Measurements from ENCODE around the gene ABRAXAS1. TPM values are rescaled to one million over a fixed set of nuclear protein-coding genes. Genes with fewer than 3 reads are reported as not detected.

Gene ABRAXAS1
- total RNA-seq, 4 donors from 2014 or later, result 4.8 to 12.4 (median 7.0) TPM

- intact Hi-C loops (cut with DNase I; ENCODE audit: low total_unique reads) (no loop called here), in situ Hi-C loops (cut with MboI; ENCODE audit: low sequenced_read_pairs in 4 of 4) (loop anchor here in 1 of 4 donors (25.0 kb wide), 1 partner anchor 569 kb away; no protein-coding TSS in a partner anchor)
- Histone ChIP-seq H3K4me3 (no peak overlapping the region), H3K36me3 (peaks cover 0 to 39% of the 10 kb centered on the region in 2 donors), H3K4me1 (no peaks in the 10 kb centered on the region), H3K27me3 (no peaks in the 10 kb centered on the region), H3K27ac (no peak overlapping the region), H3K9me3 (no peaks in the 10 kb centered on the region)
- no peak for DNase-seq
- TF ChIP-seq POLR2A (IDR thresholded peaks at IDR 0.05) (no peak), CTCF (IDR thresholded peaks at IDR 0.05 in 4 of 5, conservative IDR thresholded peaks at IDR 0.05 in 1 of 5) (no peak)
- ATAC-seq, result no peak
These were observed 53.7 kb downstream of the ABRAXAS1 start for GRCh38 chr4:83431200-83431599.

- in situ Hi-C loops (cut with MboI; ENCODE audit: low sequenced_read_pairs in 4 of 4) (no loop called here), intact Hi-C loops (cut with DNase I; ENCODE audit: low total_unique reads) (no loop called here)
- H3K27me3 ChIP-seq, result no peaks in the 10 kb centered on the region
- ATAC-seq (no peak), DNase-seq (no peak)
- no peak overlapping the region for H3K27ac ChIP-seq
- H3K4me1 ChIP-seq, result no peaks in the 10 kb centered on the region
- peaks cover 2 to 70% of the 10 kb centered on the region in 2 donors for H3K36me3 ChIP-seq
- no peaks in the 10 kb centered on the region for H3K9me3 ChIP-seq
- TF ChIP-seq CTCF (IDR thresholded peaks at IDR 0.05 in 4 of 5, conservative IDR thresholded peaks at IDR 0.05 in 1 of 5) (no peak), POLR2A (IDR thresholded peaks at IDR 0.05) (no peak)
- no peak overlapping the region for H3K4me3 ChIP-seq
These were observed 66.7 kb downstream of the ABRAXAS1 start for GRCh38 chr4:83418211-83418610.

GRCh38 chr4:83417566-83417965, 67.3 kb downstream of the ABRAXAS1 start:
- no peaks in the 10 kb centered on the region for H3K4me1 ChIP-seq
- TF ChIP-seq CTCF (IDR thresholded peaks at IDR 0.05 in 4 of 5, conservative IDR thresholded peaks at IDR 0.05 in 1 of 5) (no peak), POLR2A (IDR thresholded peaks at IDR 0.05) (no peak)
- no peak for ATAC-seq
- H3K4me3 ChIP-seq, result no peak overlapping the region
- DNase-seq, result no peak
- intact Hi-C loops (cut with DNase I; ENCODE audit: low total_unique reads), result no loop called here
- no peak overlapping the region for H3K27ac ChIP-seq
- no peaks in the 10 kb centered on the region for H3K27me3 ChIP-seq
- peaks cover 2 to 66% of the 10 kb centered on the region in 2 donors for H3K36me3 ChIP-seq
- no peaks in the 10 kb centered on the region for H3K9me3 ChIP-seq
- in situ Hi-C loops (cut with MboI; ENCODE audit: low sequenced_read_pairs in 4 of 4), result no loop called here

GRCh38 chr4:83413676-83414075, 71.2 kb downstream of the ABRAXAS1 start:
- in situ Hi-C loops (cut with MboI; ENCODE audit: low sequenced_read_pairs in 4 of 4), result no loop called here
- peaks cover under 1 to 60% of the 10 kb centered on the region in 2 donors for H3K36me3 ChIP-seq
- ATAC-seq, result no peak

More at GRCh38 chr4:83413676-83414075, 71.2 kb downstream of the ABRAXAS1 start:
- no peak overlapping the region for H3K4me3 ChIP-seq
- no peaks in the 10 kb centered on the region for H3K4me1 ChIP-seq
- no peak for DNase-seq
- no peaks in the 10 kb centered on the region for H3K27me3 ChIP-seq
- H3K27ac ChIP-seq, result no peak overlapping the region
- intact Hi-C loops (cut with DNase I; ENCODE audit: low total_unique reads), result no loop called here
- TF ChIP-seq CTCF (IDR thresholded peaks at IDR 0.05 in 4 of 5, conservative IDR thresholded peaks at IDR 0.05 in 1 of 5) (no peak), POLR2A (IDR thresholded peaks at IDR 0.05) (no peak)
- no peaks in the 10 kb centered on the region for H3K9me3 ChIP-seq

Other genes with a start within 250 kb of the ABRAXAS1 start
- 10 to 100 TPM in 3 of 4 donors, 1 to 10 TPM in 1; 9.0 to 15.7 (median 11.5) TPM for gene COQ2, start 200.3 kb downstream of the ABRAXAS1 start, total RNA-seq
- under 1 TPM; 0.05 to 0.42 (median 0.25) TPM for gene HPSE, start 150.3 kb downstream of the ABRAXAS1 start, total RNA-seq
- 10 to 100 TPM; 13.1 to 18.4 (median 15.5) TPM for gene HELQ, start 29.3 kb downstream of the ABRAXAS1 start, total RNA-seq
- 10 to 100 TPM; 22.2 to 57.9 (median 33.8) TPM for gene MRPS18C, start 29.0 kb downstream of the ABRAXAS1 start, total RNA-seq
- gene GPAT3, start 51.0 kb upstream of the ABRAXAS1 start, total RNA-seq, result 100 to 1,000 TPM in 1 of 4 donors, 10 to 100 TPM in 2, 1 to 10 TPM in 1; 9.5 to 183 (median 26.5) TPM